NCI-H128 (cell line): ENCODE measurements around the gene FAM13B.
A peak's percentile ranks its signal among the peaks of the same experiment; 100 is the strongest.
"Not testable (repeated sequence)": the region's sequence is repeated elsewhere in the genome, so short reads cannot be mapped to it uniquely, and the experiment has no call there.

Source experiments
- DNase-seq: peaks from one replicate; lab custom pipeline; 2025; ENCODE audit not compliant: unreplicated experiment; lab: John Stamatoyannopoulos, UW

The FAM13B gene

DNA sequence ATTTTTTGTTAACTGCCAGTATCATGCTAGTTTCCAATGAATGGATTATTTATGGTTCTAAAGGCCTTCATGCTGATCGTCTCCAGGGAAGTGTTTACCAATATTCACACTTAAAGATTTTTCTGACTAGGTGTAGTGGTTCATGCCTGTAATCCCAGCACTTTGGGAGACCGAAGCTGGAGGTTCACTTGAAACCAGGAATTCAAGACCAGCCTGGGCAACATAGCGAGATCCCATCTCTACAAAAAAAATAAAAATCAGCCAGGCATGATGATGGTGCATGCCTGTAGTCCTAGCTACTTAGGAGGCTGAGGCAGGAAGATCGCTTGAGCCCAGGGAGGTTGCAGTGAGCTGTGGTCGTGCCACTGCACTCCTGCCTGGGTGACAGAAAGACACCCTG is 43.5 kb downstream of the FAM13B start:
- no peak for DNase-seq

DNA sequence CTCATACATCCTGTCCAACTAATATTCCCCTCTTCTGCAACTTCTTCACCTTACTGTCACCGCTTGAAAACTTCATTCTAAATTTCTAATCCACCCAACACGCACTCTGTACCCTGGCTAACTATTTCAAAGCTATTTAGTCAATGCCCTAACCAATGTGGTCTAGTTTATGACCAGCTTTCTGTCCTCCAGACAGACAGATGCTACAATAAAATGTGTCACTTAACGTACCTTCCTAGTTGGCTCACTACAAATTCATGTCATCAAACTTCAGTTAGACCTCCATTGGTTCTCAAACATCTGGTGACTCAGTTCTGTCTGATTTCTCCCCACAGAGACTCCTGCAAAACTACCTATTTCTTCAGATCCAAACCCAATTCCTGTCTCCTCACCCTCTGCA is 57.7 kb downstream of the FAM13B start:
- DNase-seq, result no peak

DNA sequence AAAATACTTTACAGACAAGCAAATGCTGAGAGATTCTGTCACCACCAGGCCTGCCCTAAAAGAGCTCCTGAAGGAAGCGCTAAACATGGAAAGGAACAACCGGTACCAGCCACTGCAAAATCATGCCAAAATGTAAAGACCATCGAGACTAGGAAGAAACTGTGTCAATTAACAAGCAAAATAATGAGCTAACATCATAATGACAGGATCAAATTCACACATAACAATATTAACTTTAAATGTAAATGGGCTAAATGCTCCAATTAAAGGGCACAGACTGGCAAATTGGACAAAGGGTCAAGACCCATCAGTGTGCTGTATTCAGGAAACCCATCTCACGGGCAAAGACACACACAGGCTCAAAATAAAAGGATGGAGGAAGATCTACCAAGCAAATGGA is 62.5 kb downstream of the FAM13B start:
- DNase-seq, result not testable (repeated sequence)

DNA sequence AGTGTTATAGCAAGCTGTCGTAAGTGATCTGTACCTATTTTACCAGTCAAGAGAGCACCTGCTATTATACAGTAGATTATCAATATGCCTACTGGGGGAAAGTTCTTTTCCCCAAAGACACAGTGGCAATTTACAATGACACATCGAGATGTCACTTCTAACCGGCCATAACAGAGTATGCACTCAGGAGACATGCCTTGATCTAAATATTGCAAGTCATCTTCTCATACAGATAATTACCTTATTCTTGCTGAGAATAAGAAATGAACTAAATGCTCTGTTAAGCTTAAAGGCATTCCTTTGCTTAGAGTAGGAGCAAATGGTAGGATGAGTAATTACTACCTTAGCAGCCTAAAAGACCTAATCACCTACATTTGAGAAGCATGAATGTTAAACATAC is 72.1 kb downstream of the FAM13B start:
- no peak for DNase-seq

DNA sequence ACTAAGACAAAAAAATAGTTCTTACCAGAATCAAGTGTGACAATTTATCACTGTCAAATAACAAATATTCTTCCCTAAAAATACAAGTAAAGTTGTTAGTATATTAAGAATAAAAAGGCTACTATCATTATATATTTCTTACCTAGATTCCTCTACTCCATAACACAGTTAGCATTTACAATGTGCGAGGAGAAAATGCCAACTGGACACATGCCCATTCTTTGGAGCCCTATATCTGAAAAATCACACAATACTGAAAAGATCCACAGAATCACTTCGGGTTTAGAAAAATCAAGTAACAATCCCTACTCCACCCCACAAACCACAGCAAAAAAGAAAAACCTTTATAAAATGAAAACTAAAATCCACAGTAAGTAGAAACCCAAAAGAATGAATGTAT is 72.7 kb downstream of the FAM13B start:
- no peak for DNase-seq

DNA sequence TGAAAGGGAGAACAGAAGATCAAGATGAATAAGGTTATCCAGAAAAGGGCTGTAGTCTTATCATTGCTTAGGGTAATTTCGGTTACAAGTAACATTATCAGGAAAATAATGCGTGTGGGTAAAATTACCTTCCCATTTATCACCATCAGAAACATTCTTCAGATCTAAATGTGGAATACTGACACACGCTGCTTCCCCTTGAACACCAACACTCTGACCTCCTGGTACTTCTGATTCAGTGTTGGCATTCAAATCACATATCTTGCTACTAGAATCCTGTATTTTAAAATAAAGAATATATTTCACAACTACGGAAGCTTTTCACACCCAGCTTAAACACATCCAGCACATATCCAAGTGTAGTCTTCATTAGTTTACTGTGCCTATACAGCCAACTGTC is 73.4 kb downstream of the FAM13B start:
- DNase-seq, result no peak

DNA sequence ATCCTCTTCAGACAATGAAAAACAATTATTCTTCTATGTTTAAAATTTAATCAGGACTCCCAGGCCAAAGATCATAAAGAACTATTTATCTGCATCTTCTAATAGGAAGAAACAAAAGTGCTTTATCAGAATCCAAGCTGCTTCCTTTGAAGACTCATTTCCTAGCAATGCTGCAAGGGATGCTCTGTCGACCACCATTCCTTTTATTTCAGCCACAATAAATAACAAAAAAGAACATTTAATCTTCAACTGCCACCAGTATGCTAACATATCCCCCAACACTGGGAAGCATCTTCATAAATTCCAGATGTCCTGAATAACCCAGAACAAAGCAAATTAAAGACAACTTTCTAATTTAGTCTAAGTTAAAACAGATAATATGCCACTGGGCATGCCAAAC is 74.9 kb downstream of the FAM13B start:
- no peak for DNase-seq

DNA sequence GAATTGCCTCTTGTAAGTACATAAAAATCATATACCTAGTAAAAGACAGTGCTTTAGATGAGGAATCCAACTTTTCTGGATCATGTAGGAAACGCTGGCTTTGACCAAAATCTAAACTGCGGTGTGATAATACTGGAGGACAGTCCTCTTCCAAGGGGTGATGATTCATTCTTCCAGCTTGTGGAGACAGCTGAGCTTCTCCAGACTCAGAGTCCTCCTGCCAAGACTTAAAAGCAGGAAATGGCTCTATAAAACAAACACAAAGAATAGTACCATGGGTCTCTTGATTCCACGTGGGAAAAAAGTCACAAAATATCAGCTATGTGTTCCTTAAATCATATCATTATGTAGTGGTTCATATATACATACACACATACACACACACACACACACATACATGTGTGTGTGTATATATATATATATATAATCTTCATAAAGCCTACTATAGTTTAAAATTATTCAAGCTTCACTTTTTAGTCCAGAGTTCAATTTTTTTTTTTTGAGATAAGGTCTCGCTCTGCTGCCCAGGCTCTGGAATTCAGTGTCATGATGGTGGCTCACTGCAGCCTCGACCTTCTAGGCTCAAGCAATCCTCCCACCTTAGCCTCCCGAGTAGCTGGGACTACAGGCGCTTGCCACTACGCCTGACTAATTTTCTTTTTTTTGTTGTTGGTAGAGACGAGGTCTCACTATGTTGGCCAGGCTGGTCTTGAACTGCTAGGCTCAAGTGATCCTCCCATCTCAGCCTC is 78.6 kb downstream of the FAM13B start:
- no peak for DNase-seq

DNA sequence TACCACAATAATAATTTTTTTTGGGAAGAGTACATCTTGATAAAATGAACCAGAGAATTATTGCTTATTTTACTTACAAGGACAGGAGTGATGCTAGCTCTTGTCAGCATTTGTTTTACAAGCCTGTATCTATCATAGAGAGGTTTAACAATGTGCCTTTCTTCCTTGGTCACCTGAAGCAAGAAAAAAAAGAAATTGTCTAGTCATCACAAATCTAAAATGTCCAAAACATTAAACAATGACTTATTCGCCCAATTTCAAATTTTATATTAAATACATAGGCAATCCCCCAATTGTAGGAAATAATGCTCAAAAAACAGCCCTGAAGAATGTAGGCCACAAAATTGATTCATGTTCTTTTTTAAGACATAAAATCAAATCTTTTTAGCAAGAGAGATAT is 87.1 kb downstream of the FAM13B start:
- DNase-seq, result no peak

DNA sequence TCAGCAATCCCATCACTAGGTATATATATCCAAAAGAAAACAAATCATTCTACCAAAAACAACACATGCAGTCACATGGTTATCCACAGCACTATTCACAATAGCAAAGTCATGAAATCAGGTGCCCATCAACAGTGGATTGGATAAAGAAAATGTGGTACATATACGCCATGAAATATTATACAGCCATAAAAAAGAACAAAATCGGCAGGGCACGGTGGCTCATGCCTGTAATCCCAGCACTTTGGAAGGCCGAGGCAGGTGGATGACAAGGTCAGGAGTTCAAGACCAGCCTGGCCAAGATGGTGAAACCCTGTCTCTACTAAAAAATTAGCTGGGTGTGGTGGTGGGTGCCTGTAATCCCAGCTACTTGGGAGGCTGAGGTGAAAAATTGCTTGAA is 88.6 kb downstream of the FAM13B start:
- not testable (repeated sequence) for DNase-seq

DNA sequence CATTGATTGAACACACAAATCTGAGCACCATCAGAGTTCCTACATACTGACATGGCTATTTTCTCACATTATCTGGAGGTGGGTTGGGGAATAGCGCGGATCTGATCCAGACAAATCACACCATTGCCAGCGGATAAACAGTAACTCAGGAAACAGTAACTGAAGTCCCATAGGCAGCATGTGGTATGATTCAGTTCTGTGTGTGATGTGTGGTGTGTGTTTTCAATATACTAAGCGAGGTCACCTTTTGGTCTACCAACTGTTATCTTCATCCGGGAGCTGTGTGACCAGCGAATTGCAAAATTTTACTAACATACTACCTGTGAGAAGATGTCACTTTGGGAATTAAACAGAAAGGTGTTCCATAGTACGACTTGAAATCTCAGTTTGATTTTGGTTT is 93.5 kb downstream of the FAM13B start:
- no peak for DNase-seq

DNA sequence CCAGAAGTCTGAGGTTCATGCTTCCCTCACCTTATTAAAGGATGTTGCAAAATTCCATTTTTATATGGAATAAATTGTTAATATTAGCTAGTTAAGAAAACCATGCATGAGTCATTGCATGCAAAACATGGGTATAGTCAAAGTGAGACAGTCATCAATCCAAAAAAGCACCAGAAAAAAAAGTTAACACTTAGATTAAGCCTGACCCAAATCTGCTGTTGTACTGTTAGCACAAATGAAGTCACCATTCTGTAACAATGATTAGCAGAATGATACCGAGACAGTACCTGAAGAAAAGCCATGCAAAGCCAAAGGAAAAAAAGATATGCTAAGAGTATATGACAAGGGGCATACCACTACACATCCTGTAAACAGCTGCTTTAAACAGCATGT is 94.1 kb downstream of the FAM13B start:
- no peak for DNase-seq

DNA sequence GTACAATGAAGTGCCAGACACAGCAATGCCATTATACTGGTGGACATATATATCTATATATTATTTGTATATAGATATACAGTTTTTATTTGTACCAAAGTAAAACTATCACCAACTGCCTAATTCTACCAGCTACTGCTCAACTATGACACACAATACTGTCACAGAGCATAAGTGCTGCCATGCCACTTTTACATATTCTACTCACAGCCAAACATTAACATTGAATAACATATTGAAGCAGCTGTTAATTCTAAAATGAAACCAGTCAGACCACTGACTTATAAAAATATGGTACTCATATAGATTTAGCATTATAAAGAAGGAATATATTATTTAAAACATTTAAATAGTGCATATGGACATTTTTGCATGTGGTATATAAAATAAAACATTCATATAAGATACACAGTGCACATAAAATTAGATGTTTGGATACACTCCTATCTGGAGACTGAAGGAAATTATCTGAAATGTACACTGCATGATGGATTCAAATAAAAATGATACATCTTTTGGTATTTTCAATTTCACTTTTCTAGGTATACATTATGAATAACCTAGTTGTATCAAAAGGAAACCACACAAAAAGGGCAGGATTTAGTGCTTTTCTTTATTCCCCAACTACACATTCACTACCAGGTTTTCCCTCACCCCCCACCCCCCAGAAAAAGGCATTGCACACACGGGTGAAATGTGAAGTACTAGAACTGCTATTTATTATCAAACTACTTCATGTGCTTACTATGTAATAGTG is 94.7 kb downstream of the FAM13B start:
- no peak for DNase-seq

DNA sequence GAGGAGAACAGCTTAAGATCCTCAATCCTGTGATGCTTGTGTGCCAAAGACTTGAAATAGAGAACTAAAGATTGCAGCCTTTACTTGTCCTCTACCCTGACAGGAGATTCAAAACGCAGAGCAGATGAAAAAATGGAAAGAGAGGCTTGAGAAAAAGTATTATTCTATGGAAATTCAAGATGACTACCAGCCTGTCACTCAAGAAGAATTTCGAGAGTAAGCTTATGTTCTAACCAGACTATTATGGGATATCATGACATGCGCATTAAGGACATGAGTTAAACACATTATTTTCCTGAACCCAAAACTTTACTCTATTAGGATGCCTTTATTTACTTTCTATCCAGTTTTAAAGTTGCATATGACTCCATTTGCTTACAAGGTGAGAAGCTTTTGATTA is 97.2 kb downstream of the FAM13B start:
- DNase-seq, result no peak

DNA sequence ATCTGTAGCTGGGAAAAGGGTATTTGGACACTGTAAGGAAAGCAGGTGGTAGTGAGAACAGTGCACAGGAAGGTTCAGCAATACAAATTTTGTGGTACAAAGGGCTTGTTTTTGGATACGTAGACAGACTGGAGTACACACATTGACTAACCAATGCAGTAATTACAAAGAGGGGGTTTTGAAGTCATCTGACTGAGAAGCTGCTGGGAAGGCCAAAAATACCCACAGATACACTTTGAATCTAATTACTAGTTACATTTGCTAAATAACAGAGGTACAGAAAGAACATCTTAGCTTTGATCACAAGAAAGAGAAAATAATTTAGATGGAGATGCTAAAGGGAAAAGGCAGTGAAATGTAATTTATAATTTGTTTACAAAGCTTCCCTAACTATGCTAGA is 97.7 kb downstream of the FAM13B start:
- no peak for DNase-seq

DNA sequence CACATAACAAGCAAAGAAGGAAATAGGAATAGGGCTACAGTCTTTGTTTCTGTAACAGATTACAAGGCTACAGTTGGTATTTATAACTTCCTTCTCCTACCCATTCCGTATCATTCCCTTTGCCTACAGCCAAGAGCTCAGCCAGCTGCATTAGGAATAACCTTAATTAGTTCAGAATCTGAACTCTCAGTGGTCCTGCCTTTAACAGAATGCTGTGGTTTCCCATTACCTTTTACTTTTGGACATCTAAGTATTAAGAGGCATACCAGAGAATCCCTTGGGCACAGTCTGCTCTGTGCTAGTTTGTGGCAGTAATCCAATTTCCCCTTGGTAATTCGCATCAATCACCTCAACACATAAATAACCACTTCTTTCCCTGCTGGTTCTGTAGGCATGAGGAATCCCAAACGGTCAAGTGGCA is 99.4 kb downstream of the FAM13B start:
- DNase-seq, result peak; percentile 7

DNA sequence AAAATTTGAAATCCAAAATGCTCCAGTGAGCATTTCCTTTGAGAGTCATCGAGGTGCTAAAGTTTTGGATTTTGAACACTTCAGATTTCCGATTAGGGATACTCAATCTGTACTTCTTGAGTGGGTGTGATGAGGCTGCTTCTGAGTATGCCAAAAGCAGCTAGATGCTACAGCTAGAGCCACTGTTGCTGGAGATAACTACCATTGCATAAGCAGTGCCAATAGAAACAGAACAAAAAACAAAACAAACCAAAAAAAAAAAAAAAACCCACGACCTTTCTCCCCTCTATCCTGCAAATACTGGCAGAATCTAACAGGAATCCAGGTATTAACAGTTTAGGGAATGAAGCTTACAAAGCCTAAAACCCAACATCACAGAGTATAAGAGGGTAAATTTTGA is 100.1 kb downstream of the FAM13B start:
- DNase-seq, result no peak

DNA sequence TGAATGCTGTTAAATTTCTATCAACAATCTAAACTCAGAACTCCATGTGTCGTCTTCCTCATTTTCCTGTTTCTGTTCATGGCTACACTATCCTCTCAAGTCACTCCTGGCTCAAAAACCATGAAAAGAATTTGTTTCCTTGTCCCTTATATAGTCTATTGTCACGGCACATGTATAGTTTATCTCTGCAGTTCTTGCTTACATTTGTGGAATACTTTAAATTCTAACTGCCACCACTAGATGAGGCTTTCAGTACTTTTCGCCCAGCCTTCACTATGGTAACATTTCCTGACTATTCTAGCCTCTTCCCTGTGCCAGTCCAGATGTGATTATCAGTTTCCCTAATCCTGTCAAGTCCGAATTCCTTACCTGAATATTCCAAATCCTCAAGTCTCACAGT is 109.0 kb downstream of the FAM13B start:
- DNase-seq, result no peak

DNA sequence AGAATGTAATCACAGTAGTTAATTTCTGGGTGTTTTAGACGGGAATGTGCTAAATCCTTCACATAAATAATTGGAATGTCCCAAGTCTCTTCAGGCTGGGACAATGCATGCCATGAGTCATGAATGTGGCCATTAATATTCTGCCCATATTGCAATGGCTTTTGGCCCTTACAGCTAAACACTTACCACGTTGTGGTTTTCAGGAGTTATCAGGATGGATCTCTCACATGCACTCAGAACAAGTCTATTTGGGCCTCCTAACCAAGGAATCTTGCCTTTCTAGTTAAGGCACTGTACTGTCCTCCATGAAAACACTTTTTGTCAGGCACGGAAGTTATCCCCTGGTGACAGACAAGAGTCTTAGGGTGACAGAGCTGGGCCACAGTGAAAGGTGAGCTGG is 110.9 kb downstream of the FAM13B start:
- no peak for DNase-seq

DNA sequence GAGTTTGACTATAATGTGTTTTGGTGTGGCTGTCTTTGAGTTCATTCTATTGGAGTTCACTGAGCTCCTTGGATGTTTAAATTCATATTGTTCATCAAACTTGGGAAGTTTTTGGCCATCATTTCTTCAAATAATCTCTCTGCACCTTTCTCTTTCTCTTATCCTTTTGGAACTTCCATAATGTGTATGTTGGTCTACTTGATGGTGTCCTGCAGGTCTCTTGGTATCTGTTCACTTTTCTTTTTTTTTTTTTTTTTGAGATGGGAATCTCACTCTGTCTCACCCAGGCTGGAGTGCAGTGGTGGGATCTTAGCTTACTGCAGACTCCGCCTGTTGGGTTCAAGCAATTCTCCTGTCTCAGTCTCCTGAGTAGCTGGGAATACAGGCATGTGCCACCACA is 116.0 kb downstream of the FAM13B start:
- no peak for DNase-seq

DNA sequence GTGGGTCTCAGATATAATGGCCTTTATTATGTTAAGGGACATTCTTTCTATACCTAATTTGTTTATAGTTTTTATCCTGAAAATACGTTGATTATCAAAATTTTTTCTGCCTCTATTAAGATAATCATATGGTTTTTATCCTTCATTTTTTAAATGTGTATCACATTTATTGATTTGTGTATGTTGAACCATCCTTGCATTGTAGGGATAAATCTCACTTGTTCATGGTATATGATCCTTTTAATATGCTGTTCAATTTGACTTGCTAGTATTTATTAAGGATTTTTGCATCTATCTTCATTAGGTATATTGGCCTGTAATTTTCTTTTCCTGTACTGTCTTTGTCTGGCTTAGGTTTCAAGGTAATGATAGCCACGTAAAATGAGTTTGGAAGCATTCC is 118.1 kb downstream of the FAM13B start:
- no peak for DNase-seq

DNA sequence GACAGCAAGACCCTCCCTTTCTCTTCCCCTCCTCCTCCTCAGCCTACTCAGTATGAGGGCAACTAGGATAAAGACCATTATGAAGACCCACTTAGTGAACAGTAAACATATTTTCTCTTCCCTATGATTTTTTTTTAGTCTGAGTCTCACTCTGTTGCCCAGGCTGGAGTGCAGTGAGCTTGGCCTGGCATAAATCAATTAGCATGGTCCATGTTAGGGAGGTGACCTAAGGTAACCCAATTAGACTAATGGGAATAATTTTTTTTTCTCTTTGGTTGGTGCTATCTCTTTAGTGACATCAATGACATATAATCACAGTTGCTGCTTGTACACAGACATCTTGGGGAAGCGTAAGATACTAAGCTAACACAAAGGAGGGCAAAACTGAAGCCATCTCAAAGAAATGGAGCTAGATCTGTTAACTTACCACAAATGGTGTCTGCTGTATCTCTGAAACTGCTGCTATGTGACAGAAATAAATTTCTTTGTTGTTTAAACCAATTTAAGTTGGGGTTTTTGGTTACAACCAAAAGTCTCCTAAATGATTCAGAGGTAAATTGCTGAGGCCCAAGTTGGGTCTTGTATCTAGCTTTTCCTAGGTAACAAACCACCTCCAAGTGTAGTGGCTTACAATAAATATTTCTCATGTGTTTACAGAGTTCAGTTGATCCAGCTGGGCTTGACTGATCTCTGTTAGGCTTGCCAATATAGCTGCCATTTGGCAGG is 130.3 kb downstream of the FAM13B start:
- no peak for DNase-seq
